HEK293T (cell line): ENCODE data around the gene SSH2.

Experiments
- CTCF ChIA-PET: fragments of 350-600 bp; formaldehyde crosslinking; extraction: SDS; loops from one replicate; lab custom pipeline; 2021; ENCODE audit warnings: antibody characterized with exemption, inconsistent platforms; lab: Yijun Ruan, JAX
- POLR2A ChIA-PET: fragments of 350-600 bp; formaldehyde crosslinking; extraction: SDS; loops from one replicate; lab custom pipeline; 2020; ENCODE audit warnings: antibody characterized with exemption, inconsistent platforms; lab: Yijun Ruan, JAX
- DNase-seq: peaks from one replicate; pipeline ENCODE4 v3.0.0; 2012; ENCODE audit warnings: mixed read lengths; ENCODE audit errors: extremely low spot score
- ARNT ChIP-seq: fragments of 450-650 bp; IDR thresholded peaks from 2 replicates; pipeline ENCODE4 v1.6.1; 2017; ENCODE audit warnings: mild to moderate bottlenecking
- BHLHE40 ChIP-seq: fragments of 450-650 bp; IDR thresholded peaks from 2 replicates; pipeline ENCODE4 v1.6.1; 2016; ENCODE audit warnings: mild to moderate bottlenecking, moderate library complexity, borderline replicate concordance
- CTBP1 ChIP-seq: fragments of 450-650 bp; IDR thresholded peaks from 2 replicates; pipeline ENCODE4 v1.6.1; 2016; ENCODE audit warnings: borderline replicate concordance
- ELF4 ChIP-seq: fragments of 450-650 bp; IDR thresholded peaks from 2 replicates; pipeline ENCODE4 v1.6.1; 2017; ENCODE audit warnings: antibody characterized with exemption
- FOXA1 ChIP-seq: fragments of 450-650 bp; IDR thresholded peaks from 2 replicates; pipeline ENCODE4 v1.6.1; 2016; ENCODE audit warnings: mild to moderate bottlenecking
- FOXK2 ChIP-seq: fragments of 450-650 bp; IDR thresholded peaks from 2 replicates; pipeline ENCODE4 v1.6.1; 2016; ENCODE audit warnings: mild to moderate bottlenecking
- FOXM1 ChIP-seq: fragments of 450-650 bp; IDR thresholded peaks from 2 replicates; pipeline ENCODE4 v1.6.1; 2017; ENCODE audit warnings: mild to moderate bottlenecking, borderline replicate concordance
- HDGF ChIP-seq: fragments of 450-650 bp; IDR thresholded peaks from 2 replicates; pipeline ENCODE4 v1.6.1; 2017; ENCODE audit warnings: antibody characterized with exemption, borderline replicate concordance
- L3MBTL2 ChIP-seq: fragments of 450-650 bp; conservative IDR thresholded peaks from 2 replicates; pipeline ENCODE4 v1.6.1; 2016; ENCODE audit warnings: mild to moderate bottlenecking
- LEF1 ChIP-seq: fragments of 450-650 bp; IDR thresholded peaks from 2 replicates; pipeline ENCODE4 v1.6.1; 2017; ENCODE audit warnings: mild to moderate bottlenecking, borderline replicate concordance
- NFRKB ChIP-seq: fragments of 450-650 bp; IDR thresholded peaks from 2 replicates; pipeline ENCODE4 v1.6.1; 2016; ENCODE audit warnings: mild to moderate bottlenecking, moderate library complexity
- PKNOX1 ChIP-seq: fragments of 450-650 bp; IDR thresholded peaks from 2 replicates; pipeline ENCODE4 v1.6.1; 2016
- SP1 ChIP-seq: fragments of 450-650 bp; IDR thresholded peaks from 2 replicates; pipeline ENCODE4 v1.6.1; 2017
- SUZ12 ChIP-seq: fragments of 450-650 bp; IDR thresholded peaks from 2 replicates; pipeline ENCODE4 v1.6.1; 2016; ENCODE audit warnings: mild to moderate bottlenecking
- TARDBP ChIP-seq: fragments of 450-650 bp; IDR thresholded peaks from 2 replicates; pipeline ENCODE4 v1.6.1; 2016
- ZNF384 ChIP-seq: fragments of 450-650 bp; IDR thresholded peaks from 2 replicates; pipeline ENCODE4 v1.6.1; 2016

SSH2 gene

GRCh38 chr17:29582772-29583171 lies 347.3 kb downstream of the SSH2 start:
- TF ChIP-seq ELF4 (no peak), ARNT (no peak), TARDBP (no peak), L3MBTL2 (no peak), SUZ12 (no peak), FOXA1 (no peak), CTBP1 (no peak), FOXK2 (no peak), PKNOX1 (no peak), SP1 (no peak), ZNF384 (no peak), BHLHE40 (no peak), FOXM1 (no peak), HDGF (no peak), LEF1 (no peak)
- DNase-seq, result no peak
- POLR2A ChIA-PET, result interaction anchor here (3.0 kb wide), 1 partner anchor 10 kb away, joined by 14 read pairs; the partner anchor contains the start of gene ANKRD13B
- CTCF ChIA-PET, result interaction anchor here (4.1 kb wide), 1 partner anchor 9 kb away, joined by 26 read pairs; the partner anchor contains the start of gene ANKRD13B

- POLR2A ChIA-PET, result interaction anchor here (1.7 to 3.0 kb wide), 3 partner anchors 8 to 13 kb away, joined by 9 to 14 read pairs (median 11); partner anchors contain the start of genes ANKRD13B and TP53I13
- no peak for DNase-seq
- CTCF ChIA-PET, result interaction anchor here (4.1 kb wide), 1 partner anchor 10 kb away, joined by 26 read pairs; the partner anchor contains the start of gene ANKRD13B
- TF ChIP-seq SUZ12 (no peak), PKNOX1 (no peak), FOXA1 (no peak), FOXK2 (no peak), ZNF384 (no peak), L3MBTL2 (no peak), BHLHE40 (no peak), ELF4 (no peak), FOXM1 (no peak), SP1 (no peak), HDGF (no peak), ARNT (no peak), TARDBP (no peak)
Observed at GRCh38 chr17:29582254-29582765, 347.7 kb downstream of the SSH2 start.

- POLR2A ChIA-PET, result interaction anchor here (1.2 to 3.0 kb wide), 4 partner anchors 9 to 13 kb away, joined by 3 to 14 read pairs (median 10); partner anchors contain the start of genes ANKRD13B and TP53I13
- CTCF ChIA-PET, result interaction anchor here (0.9 to 4.1 kb wide), 7 partner anchors 10 to 197 kb away, joined by 3 to 26 read pairs (median 4); partner anchors contain the start of gene ANKRD13B
- TF ChIP-seq FOXK2 (no peak), TARDBP (no peak), CTBP1 (no peak), ARNT (no peak), NFRKB (no peak), FOXM1 (no peak), SP1 (no peak), BHLHE40 (no peak), FOXA1 (no peak), PKNOX1 (no peak), ELF4 (no peak)
- DNase-seq, result no peak
Observed at GRCh38 chr17:29581583-29582253, 348.3 kb downstream of the SSH2 start.

GRCh38 chr17:29579866-29580771 lies 349.9 kb downstream of the SSH2 start:
- POLR2A ChIA-PET, result interaction anchor here (1.7 to 3.0 kb wide), 4 partner anchors 10 to 12 kb away, joined by 4 to 14 read pairs (median 10); partner anchors contain the start of genes ANKRD13B and TP53I13
- peak; percentile 75 for DNase-seq

More at GRCh38 chr17:29579866-29580771, 349.9 kb downstream of the SSH2 start:
- CTCF ChIA-PET, result interaction anchor here (0.8 to 4.1 kb wide), 9 partner anchors 11 to 511 kb away, joined by 3 to 26 read pairs (median 4); partner anchors contain the start of genes ANKRD13B and TP53I13
- TF ChIP-seq L3MBTL2 (peak; percentile 36; the same call in 1 of the 2 replicates), LEF1 (no peak), FOXM1 (no peak), NFRKB (no peak), ELF4 (no peak), FOXA1 (no peak), TARDBP (no peak), ZNF384 (no peak; the same call in 1 of the 2 replicates), ARNT (no peak), PKNOX1 (peak; percentile 94), SP1 (no peak)
